CD4-positive, alpha-beta memory T cell (primary cell): ENCODE data around the gene CCDC88C. TPM values are rescaled to one million over a fixed set of nuclear protein-coding genes. Genes with fewer than 3 reads are reported as not detected.

Source experiments
- CTCF ChIA-PET: fragments of 350-600 bp; sonication (Branson Sonifier 250); formaldehyde crosslinking; loops from one replicate; lab custom pipeline; 2021; ENCODE audit warnings: inconsistent platforms; ENCODE audit not compliant: partially characterized antibody; lab: Charles Lee
- POLR2A ChIA-PET: fragments of 350-600 bp; sonication (Branson Sonifier 250); formaldehyde crosslinking; loops from one replicate; lab custom pipeline; 2021; ENCODE audit not compliant: partially characterized antibody; lab: Charles Lee
- DNase-seq, 5 donors: peaks; one replicate each; pipeline versions ENCODE4 v3.0.0 to v3.0.0-alpha.2; 2020 to 2022; ENCODE audit warnings: mixed read lengths in 1 of 5
- H3K27ac ChIP-seq: one replicate; pipeline ENCODE4 v1.7.0; 2013; ENCODE audit warnings: low read depth, low read length
- H3K27me3 ChIP-seq: 2 replicates; pipeline ENCODE4 v1.7.0; 2013; ENCODE audit warnings: mild to moderate bottlenecking, low read length, moderate library complexity; ENCODE audit not compliant: insufficient read depth
- H3K36me3 ChIP-seq: 2 replicates; pipeline ENCODE4 v1.7.0; 2013; ENCODE audit warnings: mild to moderate bottlenecking, low read length, moderate library complexity; ENCODE audit not compliant: insufficient read depth
- H3K4me1 ChIP-seq: 2 replicates; pipeline ENCODE4 v1.7.0; 2013; ENCODE audit warnings: mild to moderate bottlenecking, low read length, moderate library complexity; ENCODE audit not compliant: insufficient read depth
- H3K4me3 ChIP-seq, 2 donors: one replicate each; pipeline ENCODE4 v1.7.0; 2013; ENCODE audit warnings: low read length in 2 of 2, mild to moderate bottlenecking in 1 of 2
- H3K9me3 ChIP-seq, 2 donors: one replicate each; pipeline ENCODE4 v1.7.0; 2013; ENCODE audit warnings: low read length in 2 of 2, control low read depth in 1 of 2; ENCODE audit not compliant: control insufficient read depth in 1 of 2
- H3K27ac Mint-ChIP-seq, 7 donors: one replicate each; pipeline ENCODE4 v1.8.0; 2020 to 2021; ENCODE audit warnings: mixed read lengths in 7 of 7, mild to moderate bottlenecking in 6 of 7, inconsistent platforms in 3 of 7, moderate library complexity in 3 of 7
- H3K27me3 Mint-ChIP-seq, 2 donors: one replicate each; pipeline ENCODE4 v1.8.0; 2020 to 2021; ENCODE audit warnings: mixed read lengths in 2 of 2
- H3K36me3 Mint-ChIP-seq, 2 donors: one replicate each; pipeline ENCODE4 v1.8.0; 2020 to 2021; ENCODE audit warnings: mixed read lengths in 2 of 2, inconsistent platforms in 1 of 2, mild to moderate bottlenecking in 1 of 2
- H3K4me1 Mint-ChIP-seq, 4 donors: one replicate each; pipeline ENCODE4 v1.8.0; 2020 to 2021; ENCODE audit warnings: mixed read lengths in 4 of 4, mild to moderate bottlenecking in 1 of 4
- H3K4me3 Mint-ChIP-seq, 8 donors: one replicate each; pipeline ENCODE4 v1.8.0; 2020 to 2021; ENCODE audit warnings: mixed read lengths in 8 of 8, mild to moderate bottlenecking in 7 of 8, moderate library complexity in 6 of 8, inconsistent platforms in 3 of 8
- H3K9me3 Mint-ChIP-seq, 8 donors: one replicate each; pipeline ENCODE4 v1.8.0; 2020 to 2021; ENCODE audit warnings: mixed read lengths in 8 of 8, mild to moderate bottlenecking in 5 of 8, inconsistent platforms in 3 of 8, moderate library complexity in 1 of 8
- intact Hi-C: fragments of 100-400 bp; cut with micrococcal nuclease; formaldehyde crosslinking; loops from one replicate; pipeline ENCODE4 v1.15.1; 2023
- polyA plus RNA-seq, 2 donors: library from polyadenylated mRNA; unstranded; fragments of 300-500 nt; fragmentation: Illumina TruSeq; gene quantifications; one replicate each; pipeline ENCODE4 v1.2.3, GENCODE V29; 2021
- total RNA-seq, 2 experiments: library from RNA; stranded (reverse); gene quantifications; one replicate each; pipeline ENCODE4 v1.2.3, GENCODE V29; 2021

CCDC88C gene
- total and polyA plus RNA-seq, 4 experiments from 2014 or later, result 17.1 to 293 (median 161) TPM

DNA sequence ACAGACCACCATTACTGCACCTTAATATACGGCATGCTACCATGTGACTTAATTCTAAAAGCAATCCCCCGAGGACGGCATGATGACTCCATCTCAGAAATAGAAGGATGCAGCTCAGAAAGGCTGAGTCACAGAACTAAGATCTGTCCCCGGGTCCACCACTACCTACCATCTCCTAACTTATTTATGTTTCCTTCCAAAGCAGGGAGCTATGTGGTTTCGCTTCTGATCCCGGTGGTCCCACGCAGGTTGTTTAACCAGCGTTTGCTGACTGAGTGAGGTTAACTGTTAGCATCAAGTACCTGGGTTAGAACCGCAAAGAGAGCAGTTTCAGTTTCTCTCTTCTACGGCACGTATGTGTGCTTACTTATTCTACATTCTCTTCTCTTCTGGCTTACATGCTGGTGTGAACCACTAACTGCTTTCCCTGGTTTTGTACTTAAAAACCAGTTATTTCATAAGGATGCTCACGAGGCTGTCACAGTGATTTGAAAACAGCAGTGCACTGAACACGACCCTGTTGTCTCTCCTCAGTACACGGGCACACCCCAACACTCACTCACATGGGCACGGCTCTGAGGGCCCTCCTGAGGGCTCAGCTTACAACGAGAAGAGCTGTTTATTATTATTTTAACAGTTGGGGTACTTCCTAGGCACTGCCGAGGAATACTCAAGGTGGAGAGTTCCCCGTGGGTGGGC lies 66.7 kb downstream of the CCDC88C start:
- Histone ChIP-seq H3K4me3 (peak overlapping the region; percentile 39 to 68), H3K27ac (peak overlapping the region; percentile 88), H3K4me1 (peaks cover 91% of the 10 kb centered on the region), H3K36me3 (peaks cover 22% of the 10 kb centered on the region), H3K27me3 (no peaks in the 10 kb centered on the region), H3K9me3 (no peaks in the 10 kb centered on the region)
- peaks cover 0 to 62% of the 10 kb centered on the region in 2 donors for H3K36me3 Mint-ChIP-seq
- H3K27ac Mint-ChIP-seq, result peak overlapping the region; percentile 93 to 99 (median 96)
- no peaks in the 10 kb centered on the region for H3K27me3 Mint-ChIP-seq
- H3K9me3 Mint-ChIP-seq, result no peaks in the 10 kb centered on the region
- ChIA-PET POLR2A (interaction anchor here (0.6 to 12.7 kb wide), 20 partner anchors 10 to 288 kb away, joined by 3 to 182 read pairs (median 14); partner anchors contain the start of genes CCDC88C and GPR68), CTCF (interaction anchor here (1.2 to 14.1 kb wide), 11 partner anchors 8 to 65 kb away, joined by 3 to 158 read pairs (median 6); partner anchors contain the start of gene CCDC88C)
- DNase-seq, result peak; percentile 73 to 89 (median 76)
- peaks cover 71 to 95% (median 87%) of the 10 kb centered on the region in 4 donors for H3K4me1 Mint-ChIP-seq
- intact Hi-C loops, result loop anchor here (2.0 to 5.0 kb wide), 2 partner anchors 14 to 51 kb away; no protein-coding TSS in a partner anchor
- H3K4me3 Mint-ChIP-seq, result peak overlapping the region; percentile 83 to 94 (median 91)

DNA sequence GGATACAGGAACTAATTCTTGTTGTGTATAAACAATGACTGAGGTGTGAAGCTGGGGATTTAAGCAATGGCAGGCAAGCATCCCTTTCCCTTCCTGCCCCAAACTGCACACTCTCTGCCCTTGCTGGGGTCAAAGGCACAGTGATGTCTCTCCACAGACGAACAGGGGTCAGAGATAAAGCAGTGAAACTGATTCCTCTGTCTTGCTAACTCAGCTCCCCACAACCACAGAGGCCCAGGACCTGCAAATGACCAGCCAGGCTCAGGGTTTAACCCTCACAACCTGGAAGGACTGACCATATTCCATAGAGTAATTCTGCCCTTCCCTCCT lies 67.2 kb downstream of the CCDC88C start:
- H3K4me1 ChIP-seq, result peaks cover 90% of the 10 kb centered on the region
- no peak for DNase-seq
- H3K27me3 ChIP-seq, result no peaks in the 10 kb centered on the region
- intact Hi-C loops, result loop anchor here (2.0 to 5.0 kb wide), 2 partner anchors 14 to 52 kb away; no protein-coding TSS in a partner anchor
- peaks cover 22% of the 10 kb centered on the region for H3K36me3 ChIP-seq
- peak overlapping the region; percentile 88 for H3K27ac ChIP-seq
- H3K4me3 ChIP-seq, result peak overlapping the region; percentile 39 to 68
- Mint-ChIP-seq H3K27ac (peak overlapping the region; percentile 93 to 99 (median 96)), H3K9me3 (no peaks in the 10 kb centered on the region), H3K4me3 (peak overlapping the region; percentile 83 to 94 (median 91)), H3K27me3 (no peaks in the 10 kb centered on the region), H3K36me3 (peaks cover 0 to 61% of the 10 kb centered on the region in 2 donors), H3K4me1 (peaks cover 67 to 95% (median 86%) of the 10 kb centered on the region in 4 donors)
- ChIA-PET CTCF (interaction anchor here (0.7 to 14.1 kb wide), 16 partner anchors 8 to 177 kb away, joined by 3 to 158 read pairs (median 4); partner anchors contain the start of gene CCDC88C), POLR2A (interaction anchor here (1.0 to 12.7 kb wide), 20 partner anchors 10 to 517 kb away, joined by 3 to 182 read pairs (median 14); partner anchors contain the start of genes CCDC88C, GPR68 and TC2N)
- H3K9me3 ChIP-seq, result no peaks in the 10 kb centered on the region

DNA sequence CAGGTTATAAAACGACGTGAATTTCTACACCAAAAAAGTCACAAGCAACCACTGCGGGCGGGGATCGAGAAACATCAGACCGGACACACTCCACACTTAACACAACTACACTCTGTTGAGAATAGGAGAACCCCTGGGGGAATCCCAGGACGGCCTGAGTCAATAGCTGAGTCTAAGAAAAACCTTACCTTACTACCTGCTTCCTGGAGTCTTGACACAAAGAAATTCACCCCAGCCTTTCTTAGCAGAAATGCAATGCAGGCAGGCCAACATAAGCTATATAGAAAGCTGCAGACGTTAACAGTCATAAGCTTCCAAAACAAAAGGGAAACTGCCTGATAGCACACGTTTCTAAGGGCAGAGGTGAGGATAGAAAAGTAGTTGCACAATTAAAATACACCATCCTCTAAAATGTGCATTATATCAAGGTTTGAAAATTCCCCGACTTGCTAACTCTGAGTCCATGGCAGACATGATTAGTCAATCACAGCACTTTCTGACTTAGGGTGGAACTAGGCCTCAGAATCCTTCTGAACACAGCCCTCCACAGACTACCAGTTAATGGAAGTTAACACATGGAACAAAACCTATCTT lies 68.0 kb downstream of the CCDC88C start:
- Histone ChIP-seq H3K4me1 (peaks cover 82% of the 10 kb centered on the region), H3K9me3 (no peaks in the 10 kb centered on the region), H3K36me3 (peaks cover 19% of the 10 kb centered on the region), H3K27ac (peak overlapping the region; percentile 88), H3K27me3 (no peaks in the 10 kb centered on the region), H3K4me3 (peak overlapping the region; percentile 3 to 15)
- intact Hi-C loops, result loop anchor here (1.0 to 5.0 kb wide), 5 partner anchors 13 to 67 kb away; no protein-coding TSS in a partner anchor
- Mint-ChIP-seq H3K36me3 (peaks cover 0 to 56% of the 10 kb centered on the region in 2 donors), H3K27ac (peak overlapping the region; percentile 93 to 99 (median 96)), H3K4me1 (peaks cover 62 to 93% (median 81%) of the 10 kb centered on the region in 4 donors), H3K9me3 (no peaks in the 10 kb centered on the region), H3K4me3 (peak overlapping the region; percentile 53 to 94 (median 84)), H3K27me3 (no peaks in the 10 kb centered on the region)
- peak; percentile 64 to 95 (median 75) for DNase-seq
- ChIA-PET POLR2A (interaction anchor here (0.8 to 12.7 kb wide), 27 partner anchors 11 to 518 kb away, joined by 3 to 182 read pairs (median 6); partner anchors contain the start of genes CCDC88C, GPR68, PPP4R3A and TC2N), CTCF (interaction anchor here (0.6 to 14.1 kb wide), 15 partner anchors 10 to 176 kb away, joined by 3 to 158 read pairs (median 5); partner anchors contain the start of gene CCDC88C)

DNA sequence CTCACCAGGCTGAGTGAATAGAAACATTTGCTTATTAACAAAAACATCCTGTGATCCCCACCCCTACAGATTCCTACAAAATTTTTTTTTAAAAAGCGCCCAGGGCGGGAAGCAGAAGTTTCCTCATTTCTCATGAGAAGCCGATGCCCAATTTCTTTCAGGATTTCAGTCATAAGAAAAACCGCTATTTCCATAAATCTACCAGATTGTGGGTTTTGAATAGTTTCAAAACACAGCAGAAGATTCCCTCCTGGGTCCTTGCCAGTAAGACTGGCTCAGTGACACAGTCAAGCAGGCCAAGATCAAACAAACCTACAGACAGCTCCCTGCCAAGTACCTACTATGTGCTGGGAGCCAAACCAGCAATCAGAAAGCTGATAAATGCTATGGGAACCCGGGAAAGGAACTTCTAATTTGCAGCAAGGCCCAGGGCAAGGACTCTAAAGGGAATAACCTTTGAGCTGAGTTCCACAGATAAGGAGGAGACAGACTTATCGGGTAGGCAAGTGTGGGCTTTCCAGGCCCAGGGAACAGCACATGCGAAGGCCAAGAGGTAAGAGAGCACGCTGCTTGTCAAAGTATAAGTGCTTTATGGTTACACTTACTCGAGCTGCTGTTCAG lies 68.7 kb downstream of the CCDC88C start:
- H3K27ac Mint-ChIP-seq, result peak overlapping the region; percentile 93 to 99 (median 96)
- peak overlapping the region; percentile 3 to 15 for H3K4me3 ChIP-seq
- DNase-seq, result peak in 1 of 5 donors; percentile 65
- H3K4me1 Mint-ChIP-seq, result peaks cover 59 to 90% (median 78%) of the 10 kb centered on the region in 4 donors
- H3K9me3 ChIP-seq, result no peaks in the 10 kb centered on the region
- H3K27ac ChIP-seq, result peak overlapping the region; percentile 88
- H3K4me1 ChIP-seq, result peaks cover 75% of the 10 kb centered on the region
- peaks cover 13% of the 10 kb centered on the region for H3K36me3 ChIP-seq
- H3K4me3 Mint-ChIP-seq, result peak overlapping the region; percentile 53 to 94 (median 84)
- H3K36me3 Mint-ChIP-seq, result peaks cover 0 to 53% of the 10 kb centered on the region in 2 donors
- ChIA-PET POLR2A (interaction anchor here (0.8 to 12.7 kb wide), 21 partner anchors 11 to 511 kb away, joined by 3 to 182 read pairs (median 8); partner anchors contain the start of genes CCDC88C and PPP4R3A), CTCF (interaction anchor here (1.1 to 14.1 kb wide), 10 partner anchors 17 to 176 kb away, joined by 3 to 158 read pairs (median 6); partner anchors contain the start of gene CCDC88C)
- no peaks in the 10 kb centered on the region for H3K27me3 ChIP-seq
- no peaks in the 10 kb centered on the region for H3K27me3 Mint-ChIP-seq
- no peaks in the 10 kb centered on the region for H3K9me3 Mint-ChIP-seq
- intact Hi-C loops, result loop anchor here (1.0 to 2.0 kb wide), 3 partner anchors 24 to 67 kb away; no protein-coding TSS in a partner anchor

DNA sequence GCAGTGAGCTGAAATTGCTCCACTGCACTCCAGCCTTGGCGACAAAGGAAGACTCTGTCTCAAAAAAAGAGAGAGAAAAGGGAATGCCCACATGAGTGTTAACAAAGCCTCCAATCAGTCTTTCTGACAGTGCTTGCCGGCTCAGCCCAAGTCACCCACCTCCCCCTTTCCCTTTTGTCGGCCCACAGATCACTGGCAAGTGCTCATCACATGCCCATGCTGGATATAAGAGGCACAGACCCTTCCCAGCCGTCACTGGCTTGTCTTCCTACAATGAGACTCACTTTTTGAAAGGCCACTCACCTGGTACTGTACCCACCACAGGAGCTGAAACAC lies 70.8 kb downstream of the CCDC88C start:
- Mint-ChIP-seq H3K27me3 (no peaks in the 10 kb centered on the region), H3K9me3 (peaks cover 0 to 2% (median 0%) of the 10 kb centered on the region in 8 donors), H3K4me1 (peaks cover 46 to 79% (median 62%) of the 10 kb centered on the region in 4 donors), H3K27ac (peak overlapping the region; percentile 38 to 86 (median 84)), H3K36me3 (peaks cover 0 to 61% of the 10 kb centered on the region in 2 donors), H3K4me3 (peak overlapping the region in 1 of 8 donors; percentile 55)
- ChIA-PET CTCF (interaction anchor here (1.6 kb wide), 1 partner anchor 9 kb away, joined by 5 read pairs; no protein-coding TSS in a partner anchor), POLR2A (interaction anchor here (0.9 to 2.2 kb wide), 6 partner anchors 10 to 69 kb away, joined by 3 to 10 read pairs (median 4); no protein-coding TSS in a partner anchor)
- Histone ChIP-seq H3K4me1 (peaks cover 69% of the 10 kb centered on the region), H3K9me3 (no peaks in the 10 kb centered on the region), H3K36me3 (peaks cover 17% of the 10 kb centered on the region), H3K27me3 (no peaks in the 10 kb centered on the region), H3K27ac (peak overlapping the region; percentile 16), H3K4me3 (no peak overlapping the region)
- DNase-seq, result no peak
- intact Hi-C loops, result no loop called here

DNA sequence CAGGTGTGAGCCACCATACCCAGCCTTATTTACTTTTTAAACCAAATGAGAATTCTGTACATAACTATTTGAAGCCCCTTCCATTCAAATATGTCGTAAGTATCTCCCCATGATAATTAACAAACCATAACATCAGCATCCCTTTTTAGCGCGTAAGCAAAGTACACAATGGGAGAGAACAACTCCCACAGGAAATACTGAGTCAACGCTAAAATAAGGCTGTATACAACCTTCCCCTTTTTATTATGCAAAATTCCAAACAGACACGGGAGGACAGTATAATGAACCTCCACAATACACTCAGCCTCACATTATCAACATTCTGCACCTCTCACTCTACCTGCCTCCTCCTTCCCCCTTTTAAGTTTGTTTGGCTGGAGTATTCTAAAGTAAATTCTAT lies 73.5 kb downstream of the CCDC88C start:
- Mint-ChIP-seq H3K27me3 (no peaks in the 10 kb centered on the region), H3K4me1 (peaks cover 26 to 61% (median 37%) of the 10 kb centered on the region in 4 donors), H3K4me3 (no peak overlapping the region), H3K27ac (peak overlapping the region in 5 of 7 donors; percentile 5 to 79 (median 67)), H3K36me3 (peaks cover 15 to 69% of the 10 kb centered on the region in 2 donors), H3K9me3 (peaks cover 0 to 2% (median 0%) of the 10 kb centered on the region in 8 donors)
- H3K27me3 ChIP-seq, result no peaks in the 10 kb centered on the region
- H3K4me3 ChIP-seq, result no peak overlapping the region
- no peak overlapping the region for H3K27ac ChIP-seq
- no peak for DNase-seq
- CTCF ChIA-PET, result interaction anchor here (3.6 to 6.6 kb wide), 2 partner anchors 11 to 20 kb away, joined by 21 to 36 read pairs; no protein-coding TSS in a partner anchor
- peaks cover 44% of the 10 kb centered on the region for H3K36me3 ChIP-seq
- intact Hi-C loops, result no loop called here
- H3K9me3 ChIP-seq, result no peaks in the 10 kb centered on the region
- peaks cover 43% of the 10 kb centered on the region for H3K4me1 ChIP-seq
- POLR2A ChIA-PET, result interaction anchor here (1.0 to 1.2 kb wide), 2 partner anchors 12 to 26 kb away, joined by 3 to 4 read pairs; no protein-coding TSS in a partner anchor
